NCI-H2107 treated with DMSO at 0.1 percent for 48 hours (cell line): ENCODE results near the gene PCNT.

ENCODE experiments used
- DNase-seq: peaks from one replicate; lab custom pipeline; 2025; ENCODE audit not compliant: unreplicated experiment; lab: John Stamatoyannopoulos, UW

The PCNT gene

GRCh38 chr21:46377789-46378188 is 53.8 kb downstream of the PCNT start:
- no peak for DNase-seq

- DNase-seq, result no peak
Observed at GRCh38 chr21:46379105-46379504, 55.1 kb downstream of the PCNT start.

GRCh38 chr21:46379691-46380090 is 55.7 kb downstream of the PCNT start:
- DNase-seq, result no peak

- DNase-seq, result no peak
Observed at GRCh38 chr21:46381541-46381940, 57.6 kb downstream of the PCNT start.

GRCh38 chr21:46384556-46384955 is 60.6 kb downstream of the PCNT start:
- no peak for DNase-seq

GRCh38 chr21:46385846-46386733 is 62.1 kb downstream of the PCNT start:
- DNase-seq, result no peak

GRCh38 chr21:46386734-46387088 is 62.8 kb downstream of the PCNT start:
- no peak for DNase-seq

- DNase-seq, result no peak
Observed at GRCh38 chr21:46388206-46388880, 64.4 kb downstream of the PCNT start.

- DNase-seq, result no peak
Observed at GRCh38 chr21:46388896-46389295, 64.9 kb downstream of the PCNT start.

- DNase-seq, result no peak
Observed at GRCh38 chr21:46390603-46391545, 66.9 kb downstream of the PCNT start.

- no peak for DNase-seq
Observed at GRCh38 chr21:46391773-46392172, 67.8 kb downstream of the PCNT start.

- DNase-seq, result no peak
Observed at GRCh38 chr21:46392921-46393320, 69.0 kb downstream of the PCNT start.

- peak; percentile 8 for DNase-seq
Observed at GRCh38 chr21:46393451-46393940, 69.5 kb downstream of the PCNT start.

- peak; percentile 79 for DNase-seq
Observed at GRCh38 chr21:46393941-46394594, 70.1 kb downstream of the PCNT start.

- peak; percentile 70 for DNase-seq
Observed at GRCh38 chr21:46394595-46395104, 70.7 kb downstream of the PCNT start.

GRCh38 chr21:46397211-46397905 is 73.4 kb downstream of the PCNT start:
- no peak for DNase-seq

- DNase-seq, result no peak
Observed at GRCh38 chr21:46397993-46398392, 74.0 kb downstream of the PCNT start.

GRCh38 chr21:46399129-46399528 is 75.2 kb downstream of the PCNT start:
- no peak for DNase-seq

GRCh38 chr21:46399686-46400085 is 75.7 kb downstream of the PCNT start:
- DNase-seq, result no peak
